Testis (tissue), 3 donors: ENCODE measurements around the gene FGF23. TPM values are rescaled to one million over a fixed set of nuclear protein-coding genes. Genes with fewer than 3 reads are reported as not detected.
"Not testable (repeated sequence)": the region's sequence is repeated elsewhere in the genome, so short reads cannot be mapped to it uniquely, and the experiment has no call there.

Experiments
- DNase-seq: peaks from one replicate; pipeline ENCODE4 v3.0.0-alpha.2; 2019
- H3K27ac ChIP-seq, 2 donors: fragments of 200-600 bp; sonication (generic); one replicate each; pipeline ENCODE4 v1.5.1; 2019
- H3K27me3 ChIP-seq: fragments of 200-600 bp; sonication (generic); one replicate; pipeline ENCODE4 v1.5.1; 2019
- H3K36me3 ChIP-seq: fragments of 200-600 bp; sonication (generic); one replicate; pipeline ENCODE4 v1.5.1; 2017; ENCODE audit warnings: low read depth; ENCODE audit errors: missing control alignments
- H3K4me1 ChIP-seq: fragments of 200-600 bp; sonication (generic); one replicate; pipeline ENCODE4 v1.5.1; 2019
- H3K4me3 ChIP-seq, 2 donors: fragments of 200-600 bp; sonication (generic); one replicate each; pipeline ENCODE4 v1.5.1; 2017 to 2019
- H3K9me3 ChIP-seq: fragments of 200-600 bp; sonication (generic); one replicate; pipeline ENCODE4 v1.5.1; 2017
- CTCF ChIP-seq, 3 experiments: fragments of 450-650 bp in 2 of 3; fragments of 200-600 bp in 1 of 3; sonication (generic) in 1 of 3; IDR thresholded peaks; one replicate each; pipeline ENCODE4 v1.5.1; 2016 to 2019; ENCODE audit warnings: antibody characterized with exemption in 3 of 3, mild to moderate bottlenecking in 2 of 3, moderate library complexity in 1 of 3
- POLR2A ChIP-seq: fragments of 450-650 bp; IDR thresholded peaks from one replicate; pipeline ENCODE4 v1.6.1; 2017; ENCODE audit warnings: antibody characterized with exemption, mild to moderate bottlenecking, moderate library complexity
- WGBS, 2 donors: methylation state at CpG; one replicate each; pipeline ENCODE4 v1.1.5; 2018; 5-methylcytosine and 5-hydroxymethylcytosine counted together
- intact Hi-C: fragments of 100-400 bp; cut with DNase I; formaldehyde crosslinking; loops from one replicate; pipeline ENCODE4 v1.15.1; 2023; ENCODE audit warnings: low total_unique reads
- polyA plus RNA-seq: library from polyadenylated mRNA; stranded (reverse); fragments of 350-450 nt; fragmentation: Illumina TruSeq; extraction: RNeasy Lipid Tissue Mini Kit (QIAGEN cat#74804); gene quantifications from one replicate; pipeline ENCODE4 v1.2.3, GENCODE V29; 2014; ENCODE audit warnings: low read depth, low replicate concordance; ENCODE audit not compliant: insufficient read depth
- total RNA-seq, 2 donors: library from RNA; depleted of rRNA; stranded (reverse); fragments of >200 nt; gene quantifications; one replicate each; pipeline ENCODE4 v1.2.3, GENCODE V29; 2016

The FGF23 gene
- total and polyA plus RNA-seq, 3 donors from 2014 or later, result 0.12 TPM; not detected in 2

DNA sequence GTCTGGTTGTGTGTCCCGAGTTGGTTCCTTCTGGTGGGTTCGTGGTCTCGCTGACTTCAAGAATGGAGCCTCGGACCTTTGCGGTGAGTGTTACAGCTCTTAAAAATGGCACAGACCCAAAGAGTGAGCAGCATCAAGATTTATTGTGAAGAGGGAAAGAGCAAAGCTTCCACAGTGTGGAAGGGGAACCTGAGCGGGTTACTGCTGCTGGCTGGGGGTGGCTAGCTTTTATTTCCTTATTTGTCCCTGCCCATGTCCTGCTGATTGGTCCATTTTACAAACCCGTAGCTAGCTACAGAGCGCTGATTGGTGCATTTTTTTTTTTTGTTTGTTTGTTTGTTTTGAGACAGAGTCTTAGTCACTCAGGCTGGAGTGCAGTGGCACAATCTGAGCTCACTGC, 36.8 kb upstream of the FGF23 start:
- WGBS, 2 donors, result 84 to 87% methylated on average over 8 of the region's 8 CpGs
- no peak overlapping the region for H3K4me3 ChIP-seq
- H3K36me3 ChIP-seq, result no peaks in the 10 kb centered on the region
- no peaks in the 10 kb centered on the region for H3K4me1 ChIP-seq
- TF ChIP-seq CTCF (IDR thresholded peaks at IDR 0.05), result no peak
- no peak for TF ChIP-seq POLR2A
- no peaks in the 10 kb centered on the region for H3K9me3 ChIP-seq
- DNase-seq, result no peak
- no peaks in the 10 kb centered on the region for H3K27me3 ChIP-seq
- intact Hi-C loops, result no loop called here
- H3K27ac ChIP-seq, result no peak overlapping the region

DNA sequence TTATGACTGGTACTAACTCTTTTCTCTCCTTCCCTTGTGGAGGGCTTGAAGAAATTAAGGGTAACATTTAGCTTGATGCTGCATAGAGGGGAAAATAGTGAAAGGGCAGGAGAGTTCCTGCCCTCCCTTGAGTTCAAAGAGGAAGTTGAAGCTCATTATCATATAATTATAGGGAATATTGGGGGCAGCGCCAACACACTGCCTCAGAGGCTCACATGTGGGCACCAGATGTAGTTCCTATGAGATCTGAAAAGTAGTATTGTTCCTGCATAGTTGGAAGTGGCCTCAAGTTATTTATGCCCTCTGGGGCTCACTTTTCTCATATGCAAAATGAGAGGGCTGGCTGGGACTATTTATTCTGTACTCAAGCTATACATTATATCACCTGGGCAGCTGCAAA, 33.0 kb upstream of the FGF23 start:
- Histone ChIP-seq H3K9me3 (no peaks in the 10 kb centered on the region), H3K27me3 (no peaks in the 10 kb centered on the region), H3K4me3 (no peak overlapping the region), H3K4me1 (no peaks in the 10 kb centered on the region), H3K36me3 (no peaks in the 10 kb centered on the region), H3K27ac (no peak overlapping the region)
- intact Hi-C loops, result no loop called here
- TF ChIP-seq CTCF (IDR thresholded peaks at IDR 0.05) (no peak), POLR2A (no peak)
- 73 to 89% methylated on average over 1 of the region's 1 CpG for WGBS, 2 donors
- DNase-seq, result no peak

GRCh38 chr12:4412056-4412455, 32.5 kb upstream of the FGF23 start:
- DNase-seq, result no peak
- Histone ChIP-seq H3K4me3 (no peak overlapping the region), H3K9me3 (no peaks in the 10 kb centered on the region), H3K36me3 (no peaks in the 10 kb centered on the region), H3K27me3 (no peaks in the 10 kb centered on the region), H3K27ac (no peak overlapping the region), H3K4me1 (no peaks in the 10 kb centered on the region)
- 77 to 89% methylated on average over 3 of the region's 3 CpGs for WGBS, 2 donors
- intact Hi-C loops, result no loop called here
- TF ChIP-seq CTCF (IDR thresholded peaks at IDR 0.05) (no peak), POLR2A (no peak)

DNA sequence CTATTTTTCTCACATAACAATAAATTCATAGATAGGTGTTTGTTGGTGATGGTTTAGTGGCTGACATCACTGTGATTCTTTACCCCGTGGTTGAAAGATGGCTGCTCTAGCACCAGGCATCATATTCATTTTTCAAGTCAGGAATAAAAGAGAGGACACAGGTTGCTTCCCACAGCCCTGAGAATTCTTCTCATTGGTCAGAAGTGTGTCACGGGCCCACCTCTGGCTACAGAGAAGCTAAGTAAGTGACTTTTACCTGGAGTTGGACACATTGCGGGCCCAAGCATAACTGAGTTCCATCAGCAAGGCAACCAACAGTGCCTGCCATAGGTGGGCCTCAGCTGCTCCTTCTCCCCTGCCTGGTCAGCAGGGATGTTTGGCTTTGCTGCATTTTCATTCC, 27.6 kb upstream of the FGF23 start:
- intact Hi-C loops, result no loop called here
- DNase-seq, result no peak

GRCh38 chr12:4404877-4405637, 25.5 kb upstream of the FGF23 start:
- H3K9me3 ChIP-seq, H3K4me3 ChIP-seq, DNase-seq, H3K4me1 ChIP-seq, H3K27me3 ChIP-seq, H3K27ac ChIP-seq, intact Hi-C loops, H3K36me3 ChIP-seq: not testable (repeated sequence)
- WGBS, 2 donors, result 95 to 96% methylated on average over 8 of the region's 8 CpGs

More for the DNA sequence above, 27.6 kb upstream of the FGF23 start:
- 87 to 89% methylated on average over 3 of the region's 3 CpGs for WGBS, 2 donors
- TF ChIP-seq CTCF (IDR thresholded peaks at IDR 0.05) (no peak), POLR2A (no peak)
- Histone ChIP-seq H3K9me3 (no peaks in the 10 kb centered on the region), H3K4me3 (no peak overlapping the region), H3K36me3 (no peaks in the 10 kb centered on the region), H3K27ac (no peak overlapping the region), H3K27me3 (no peaks in the 10 kb centered on the region), H3K4me1 (no peaks in the 10 kb centered on the region)
